ENCODE measurements around the gene FBXO42. TPM values are rescaled to one million over a fixed set of nuclear protein-coding genes. Genes with fewer than 3 reads are reported as not detected.

Gene FBXO42
- total and polyA plus RNA-seq, 2 of the 4 experiments (the other 2 are of a cell fraction): 12.0 to 18.8 TPM

GRCh38 chr1:16267690-16268180 lies 84.5 kb downstream of the FBXO42 start:
- no peak overlapping the region for H3K4me2 ChIP-seq (ENCODE audit: low read depth, low read length)
- H4K8ac ChIP-seq (ENCODE audit: low read depth in 2 of 2, low read length in 2 of 2): no peak overlapping the region
- no peak overlapping the region for H2AFZ ChIP-seq (replicated peaks; ENCODE audit: low read length, poor library complexity)
- H2AK5ac ChIP-seq (ENCODE audit: low read depth, low read length): no peak overlapping the region
- no peak overlapping the region for H2BK15ac ChIP-seq (ENCODE audit: low read depth, low read length)
- H2BK120ac ChIP-seq (ENCODE audit: low read depth, low read length): no peak overlapping the region
- dilution Hi-C loops (cut with HindIII; ENCODE audit: low sequenced_read_pairs, unreplicated experiment) (no loop called here), in situ Hi-C loops (cut with MboI; ENCODE audit: low sequenced_read_pairs) (no loop called here), intact Hi-C loops (cut with micrococcal nuclease) (loop anchor here (10.0 kb wide), 1 partner anchor 87 kb away; the partner anchor contains the start of gene FBXO42)
- ATAC-seq (ENCODE audit: low read depth) (no peak), DNase-seq (no peak)
- no peak overlapping the region for H2BK20ac ChIP-seq (ENCODE audit: low read depth, low read length)
- peaks cover 11% of the 10 kb centered on the region for H3K4me1 ChIP-seq (ENCODE audit: control insufficient read depth, insufficient read depth, low read length)
- H2BK5ac ChIP-seq (ENCODE audit: low read depth, low read length, poor library complexity, severe bottlenecking): no peak overlapping the region
- H3K36me3 ChIP-seq (ENCODE audit: control insufficient read depth, insufficient read depth, low read length): peaks cover 6% of the 10 kb centered on the region; the same call in 1 of the 2 replicates
- no peak overlapping the region for H3K18ac ChIP-seq (ENCODE audit: low read depth, low read length)
- peaks cover 23 to 72% of the 10 kb centered on the region in 2 experiments for H3K79me1 ChIP-seq (ENCODE audit: low read depth in 1 of 2, low read length in 2 of 2)
- CTCF ChIA-PET: no interaction called here
- no peaks in the 10 kb centered on the region for H3K9me3 ChIP-seq (ENCODE audit: control insufficient read depth, insufficient read depth, low read length)
- H3K14ac ChIP-seq (replicated peaks; ENCODE audit: low read depth, low read length): no peak overlapping the region
- H3K4ac ChIP-seq (ENCODE audit: low read depth, low read length): no peak overlapping the region
- no peak overlapping the region for H3K27ac ChIP-seq (ENCODE audit: insufficient read depth, low read length)
- no peak overlapping the region for H2AK9ac ChIP-seq (replicated peaks; ENCODE audit: low read depth, low read length, poor library complexity)
- no TSS peak for BruUV-seq (replicated peaks)
- POLR2A ChIA-PET (ENCODE audit: unreplicated experiment): no interaction called here
- no peak overlapping the region for H4K91ac ChIP-seq (ENCODE audit: insufficient read depth, low read depth, low read length)
- H3K9me1 ChIP-seq (ENCODE audit: insufficient read depth, low read length): peaks cover 9% of the 10 kb centered on the region
- no peak overlapping the region for H3K23ac ChIP-seq (ENCODE audit: low read depth, low read length)
- no peak overlapping the region for H3K9ac ChIP-seq (ENCODE audit: low read depth, low read length)
- no peak overlapping the region for H4K5ac ChIP-seq (ENCODE audit: low read depth, low read length)
- no peak overlapping the region for H3K56ac ChIP-seq (ENCODE audit: extremely low read depth, insufficient read depth, low read length)
- no peaks in the 10 kb centered on the region for H3K27me3 ChIP-seq (ENCODE audit: control insufficient read depth, insufficient read depth, low read length)
- peaks cover 9% of the 10 kb centered on the region; the same call in 1 of the 2 replicates for H4K20me1 ChIP-seq (ENCODE audit: insufficient read depth, low read length)
- no peak overlapping the region for H3K4me3 ChIP-seq (ENCODE audit: insufficient read depth, low read depth, low read length)
- TF ChIP-seq CTCF (conservative IDR thresholded peaks at IDR 0.05; ENCODE audit: low read depth, low read length) (no peak), ELK1 (IDR thresholded peaks at IDR 0.05; ENCODE audit: borderline replicate concordance, low read depth, low read length) (no peak), MAZ (IDR thresholded peaks at IDR 0.05; ENCODE audit: borderline replicate concordance, low read depth, low read length) (no peak), POLR2A (IDR thresholded peaks at IDR 0.05; ENCODE audit: low read depth, low read length) (no peak), NFE2L2 (IDR thresholded peaks at IDR 0.05; ENCODE audit: low read depth, low read length) (no peak), RFX5 (IDR thresholded peaks at IDR 0.05; ENCODE audit: low read depth, low read length) (no peak), FOS (IDR thresholded peaks at IDR 0.05; ENCODE audit: low read depth, low read length) (no peak), RAD21 (IDR thresholded peaks at IDR 0.05; ENCODE audit: low read length) (no peak), CHD1 (IDR thresholded peaks at IDR 0.05; ENCODE audit: low read depth, low read length) (no peak), SMC3 (IDR thresholded peaks at IDR 0.05; ENCODE audit: low read depth, low read length) (no peak), USF2 (IDR thresholded peaks at IDR 0.05; ENCODE audit: low read depth, low read length) (no peak), MAFK (IDR thresholded peaks at IDR 0.05; ENCODE audit: low read depth, low read length) (no peak), MXI1 (IDR thresholded peaks at IDR 0.05; ENCODE audit: borderline replicate concordance, low read depth, low read length) (no peak), RCOR1 (IDR thresholded peaks at IDR 0.05; ENCODE audit: insufficient replicate concordance, low read length) (no peak)

Data from IMR-90 (cell line).